Activated CD4-positive, alpha-beta T cell treated with anti-CD3 and anti-CD28 coated beads, Interleukin-2, amount 10 ng/mL, durations not matched to agents 7 days and 5 days (primary cell): Measurements from ENCODE around the gene ZNF783. TPM values are rescaled to one million over a fixed set of nuclear protein-coding genes. Genes with fewer than 3 reads are reported as not detected.
A peak's percentile ranks its signal among the peaks of the same experiment; 100 is the strongest.
"Not testable (repeated sequence)": the region's sequence is repeated elsewhere in the genome, so short reads cannot be mapped to it uniquely, and the experiment has no call there.

Experiments
- CTCF ChIA-PET: fragments of 350-600 bp; sonication (Branson Sonifier 250); formaldehyde crosslinking; loops from one replicate; lab custom pipeline; 2021; ENCODE audit warnings: antibody characterized with exemption; lab: Charles Lee
- POLR2A ChIA-PET: fragments of 350-600 bp; sonication (Branson Sonifier 250); formaldehyde crosslinking; loops from one replicate; lab custom pipeline; 2021; ENCODE audit warnings: antibody characterized with exemption; lab: Charles Lee
- DNase-seq: peaks from one replicate; pipeline ENCODE4 v3.0.0-alpha.2; 2020
- H3K27ac Mint-ChIP-seq: one replicate; pipeline ENCODE4 v1.8.0; 2021; ENCODE audit warnings: mild to moderate bottlenecking, moderate library complexity, mixed read lengths
- H3K27me3 Mint-ChIP-seq: one replicate; pipeline ENCODE4 v1.8.0; 2021; ENCODE audit warnings: mixed read lengths
- H3K36me3 Mint-ChIP-seq: one replicate; pipeline ENCODE4 v1.8.0; 2021; ENCODE audit warnings: low read depth, mixed read lengths
- H3K4me1 Mint-ChIP-seq: one replicate; pipeline ENCODE4 v1.8.0; 2021; ENCODE audit warnings: mixed read lengths
- H3K4me3 Mint-ChIP-seq: one replicate; pipeline ENCODE4 v1.8.0; 2021; ENCODE audit warnings: mild to moderate bottlenecking, moderate library complexity, mixed read lengths
- H3K9me3 Mint-ChIP-seq: one replicate; pipeline ENCODE4 v1.8.0; 2021; ENCODE audit warnings: mixed read lengths
- total RNA-seq, 2 experiments: library from RNA; stranded (reverse); gene quantifications; one replicate each; pipeline ENCODE4 v1.2.3, GENCODE V29; 2021

The ZNF783 gene
- total RNA-seq, 2 experiments from 2014 or later: 19.0 to 21.7 TPM

- no peak for DNase-seq
- Mint-ChIP-seq H3K27me3 (peaks cover 17% of the 10 kb centered on the region), H3K36me3 (peaks cover under 1% of the 10 kb centered on the region), H3K27ac (no peak overlapping the region), H3K4me3 (no peak overlapping the region), H3K4me1 (peaks cover 6% of the 10 kb centered on the region), H3K9me3 (peaks cover 5% of the 10 kb centered on the region)
- ChIA-PET POLR2A (no interaction called here), CTCF (no interaction called here)
Measured at GRCh38 chr7:149316606-149317005, 54.6 kb downstream of the ZNF783 start.

- POLR2A ChIA-PET: no interaction called here
- peaks cover 13% of the 10 kb centered on the region for H3K9me3 Mint-ChIP-seq
- H3K27me3 Mint-ChIP-seq: peaks cover 17% of the 10 kb centered on the region
- CTCF ChIA-PET: interaction anchor here (0.6 to 1.3 kb wide), 6 partner anchors 38 to 171 kb away, joined by 3 to 4 read pairs (median 3); no protein-coding TSS in a partner anchor
- peaks cover 15% of the 10 kb centered on the region for H3K4me1 Mint-ChIP-seq
- no peak overlapping the region for H3K27ac Mint-ChIP-seq
- H3K4me3 Mint-ChIP-seq: no peak overlapping the region
- DNase-seq: no peak
- peaks cover 7% of the 10 kb centered on the region for H3K36me3 Mint-ChIP-seq
Measured at GRCh38 chr7:149317496-149317895, 55.5 kb downstream of the ZNF783 start.

DNA sequence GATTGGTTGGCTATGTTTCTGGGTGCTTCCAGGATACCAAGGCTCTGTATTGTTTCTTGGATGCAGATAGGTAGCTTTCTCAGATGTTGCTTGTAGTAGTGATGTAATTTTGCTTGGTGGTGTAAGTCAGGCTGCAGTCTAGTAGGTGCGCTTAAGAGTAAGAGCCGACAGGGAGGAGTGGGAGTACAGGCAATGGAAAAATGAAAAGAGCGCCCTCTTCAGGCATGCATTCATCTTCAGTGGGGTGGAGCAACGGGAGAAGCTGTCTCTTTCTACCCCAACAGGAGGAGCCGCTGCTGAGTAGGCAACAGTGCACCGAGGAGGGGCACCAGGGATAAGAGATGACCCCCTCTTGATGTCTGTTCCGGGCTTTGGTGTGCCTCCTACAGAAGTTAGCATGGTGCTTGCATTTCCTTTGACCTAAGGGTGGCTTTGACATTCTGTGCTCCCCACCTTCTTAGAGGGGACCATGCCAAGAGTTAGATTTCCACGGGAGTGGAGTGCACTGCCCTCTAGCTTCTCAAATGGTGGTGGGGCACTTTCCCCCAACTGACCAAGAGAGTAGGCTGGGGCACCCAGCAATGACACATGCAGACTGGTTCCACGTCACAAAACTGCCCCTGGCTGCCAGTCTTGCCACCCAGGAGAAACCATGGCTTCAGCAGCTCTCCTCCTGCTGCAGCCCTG, 56.1 kb downstream of the ZNF783 start:
- no peak for DNase-seq
- CTCF ChIA-PET: interaction anchor here (0.7 to 1.3 kb wide), 3 partner anchors 38 to 162 kb away, joined by 3 to 4 read pairs (median 3); no protein-coding TSS in a partner anchor

DNA sequence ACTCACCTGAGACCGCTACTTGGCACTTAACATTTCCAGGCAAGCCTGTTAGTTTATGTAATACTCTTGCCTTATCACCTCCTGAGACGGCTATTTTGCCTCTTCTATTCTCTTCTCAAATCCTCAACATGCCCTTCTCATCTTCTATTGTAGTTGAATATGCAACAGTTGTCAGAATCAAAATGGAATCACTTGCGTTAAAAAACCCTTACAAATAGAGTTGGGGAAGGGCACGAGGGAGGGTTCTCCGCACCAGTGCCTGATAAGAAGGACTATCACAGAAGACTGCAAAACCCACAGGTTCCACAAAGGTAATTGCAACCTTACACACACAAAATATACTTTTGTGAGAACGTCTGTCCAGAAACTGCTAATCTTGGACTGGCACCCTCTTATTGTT, 57.4 kb downstream of the ZNF783 start:
- H3K27ac Mint-ChIP-seq: no peak overlapping the region
- peaks cover 17% of the 10 kb centered on the region for H3K4me1 Mint-ChIP-seq
- H3K36me3 Mint-ChIP-seq: peaks cover 7% of the 10 kb centered on the region
- ChIA-PET CTCF (no interaction called here), POLR2A (no interaction called here)
- peaks cover 17% of the 10 kb centered on the region for H3K27me3 Mint-ChIP-seq
- H3K4me3 Mint-ChIP-seq: no peak overlapping the region
- H3K9me3 Mint-ChIP-seq: peaks cover 15% of the 10 kb centered on the region
- no peak for DNase-seq

More for the DNA sequence above, 56.1 kb downstream of the ZNF783 start:
- H3K36me3 Mint-ChIP-seq: peaks cover 7% of the 10 kb centered on the region
- H3K4me1 Mint-ChIP-seq: peaks cover 17% of the 10 kb centered on the region
- H3K27me3 Mint-ChIP-seq: peaks cover 17% of the 10 kb centered on the region
- POLR2A ChIA-PET: no interaction called here
- no peak overlapping the region for H3K4me3 Mint-ChIP-seq
- H3K9me3 Mint-ChIP-seq: peaks cover 15% of the 10 kb centered on the region
- H3K27ac Mint-ChIP-seq: no peak overlapping the region

DNA sequence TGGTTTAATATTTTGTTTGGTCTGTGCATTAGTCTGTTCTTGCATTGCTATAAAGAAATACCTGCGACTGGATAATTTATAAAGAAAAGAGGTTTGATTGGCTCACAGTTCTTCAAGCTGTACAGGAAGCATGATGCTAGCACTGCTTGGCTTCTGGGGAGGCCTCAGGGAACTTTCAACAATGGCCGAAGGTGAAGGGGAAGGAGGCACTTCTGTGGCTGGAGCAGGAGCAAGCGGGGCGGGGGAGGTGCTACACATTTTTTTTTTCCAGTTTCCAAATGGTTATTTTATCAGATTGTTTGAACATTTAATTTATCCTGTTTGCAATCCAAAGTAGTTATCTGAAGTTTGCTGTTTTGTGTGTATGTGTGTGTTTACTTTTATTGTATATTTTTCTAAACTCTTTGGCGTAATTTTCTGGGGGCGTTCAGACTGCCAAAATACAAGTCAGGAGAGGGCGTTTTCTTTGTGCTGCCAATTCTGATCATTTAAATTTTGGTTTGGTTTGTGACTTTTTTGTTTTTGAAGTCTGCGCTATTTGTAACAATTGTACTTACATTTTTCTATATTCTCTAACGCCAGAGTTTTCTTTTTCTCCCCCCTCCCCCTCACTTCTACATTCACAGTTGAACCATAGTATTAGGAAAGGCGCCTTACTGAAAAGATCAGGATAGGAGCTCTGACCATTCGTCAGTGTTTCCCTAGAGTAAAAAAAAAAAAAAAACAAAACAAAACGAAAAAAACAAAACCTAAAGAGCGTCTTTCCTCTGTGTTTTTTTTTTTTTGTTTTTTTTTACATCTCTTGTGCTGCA, 58.5 kb downstream of the ZNF783 start:
- H3K27ac Mint-ChIP-seq: no peak overlapping the region

GRCh38 chr7:149321125-149321905, 59.3 kb downstream of the ZNF783 start:
- peaks cover 20% of the 10 kb centered on the region for H3K9me3 Mint-ChIP-seq
- peak overlapping the region; percentile 87 for H3K27ac Mint-ChIP-seq
- H3K27me3 Mint-ChIP-seq, POLR2A ChIA-PET, CTCF ChIA-PET, DNase-seq, H3K36me3 Mint-ChIP-seq: not testable (repeated sequence)
- H3K4me3 Mint-ChIP-seq: peak overlapping the region; percentile 13
- peaks cover 17% of the 10 kb centered on the region for H3K4me1 Mint-ChIP-seq

More for the DNA sequence above, 58.5 kb downstream of the ZNF783 start:
- peaks cover 13% of the 10 kb centered on the region for H3K27me3 Mint-ChIP-seq
- ChIA-PET CTCF (interaction anchor here (0.6 kb wide), 1 partner anchor 1051 kb away, joined by 3 read pairs; no protein-coding TSS in a partner anchor), POLR2A (no interaction called here)
- H3K4me1 Mint-ChIP-seq: peaks cover 17% of the 10 kb centered on the region
- no peak for DNase-seq
- H3K36me3 Mint-ChIP-seq: peaks cover 7% of the 10 kb centered on the region
- no peak overlapping the region for H3K4me3 Mint-ChIP-seq
- H3K9me3 Mint-ChIP-seq: peaks cover 16% of the 10 kb centered on the region

DNA sequence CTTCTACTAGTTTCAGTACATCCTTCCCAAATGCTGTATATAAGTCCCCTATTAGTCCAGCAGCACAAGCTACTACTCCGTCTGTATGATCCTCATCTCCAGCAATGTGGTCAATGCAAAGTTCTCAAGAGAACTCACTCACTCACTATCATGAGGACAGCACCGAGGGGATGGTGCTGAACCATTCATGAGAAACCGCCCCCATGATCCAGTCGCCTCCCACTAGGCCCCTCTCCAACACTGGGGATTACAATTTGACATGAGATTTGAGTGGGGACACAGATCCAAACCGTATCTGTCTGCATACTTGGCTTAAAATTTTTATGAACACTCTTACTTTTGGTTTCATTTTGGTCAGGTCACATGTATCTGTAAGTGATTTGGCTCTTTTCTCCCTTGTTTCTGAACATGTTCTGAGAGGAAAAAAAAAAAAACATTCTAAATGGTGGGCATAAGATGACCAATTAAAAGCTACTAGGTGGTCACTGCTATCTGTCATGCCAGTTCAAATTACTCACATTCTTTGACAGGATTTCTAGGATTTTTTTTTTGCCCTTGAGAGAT, 60.1 kb downstream of the ZNF783 start:
- ChIA-PET POLR2A (no interaction called here), CTCF (interaction anchor here (0.6 to 1.7 kb wide), 3 partner anchors 60 to 358 kb away, joined by 3 to 4 read pairs (median 4); partner anchors contain the start of gene ZNF783)
- Mint-ChIP-seq H3K4me3 (peak overlapping the region; percentile 62), H3K27ac (peak overlapping the region; percentile 87), H3K9me3 (peaks cover 20% of the 10 kb centered on the region), H3K36me3 (peaks cover 7% of the 10 kb centered on the region), H3K27me3 (peaks cover 9% of the 10 kb centered on the region), H3K4me1 (peaks cover 17% of the 10 kb centered on the region)
- no peak for DNase-seq

GRCh38 chr7:149322737-149323136, 60.7 kb downstream of the ZNF783 start:
- peaks cover 17% of the 10 kb centered on the region for H3K4me1 Mint-ChIP-seq
- peaks cover 3% of the 10 kb centered on the region for H3K27me3 Mint-ChIP-seq
- peak overlapping the region; percentile 13 for H3K27ac Mint-ChIP-seq
- no peak overlapping the region for H3K4me3 Mint-ChIP-seq
- peaks cover 20% of the 10 kb centered on the region for H3K9me3 Mint-ChIP-seq
- no peak for DNase-seq
- CTCF ChIA-PET: interaction anchor here (0.6 to 1.7 kb wide), 4 partner anchors 13 to 357 kb away, joined by 3 to 5 read pairs (median 4); partner anchors contain the start of gene ZNF783
- POLR2A ChIA-PET: no interaction called here
- H3K36me3 Mint-ChIP-seq: peaks cover 7% of the 10 kb centered on the region

- peaks cover 19% of the 10 kb centered on the region for H3K9me3 Mint-ChIP-seq
- peaks cover 7% of the 10 kb centered on the region for H3K36me3 Mint-ChIP-seq
- no peak overlapping the region for H3K4me3 Mint-ChIP-seq
- no peak for DNase-seq
- H3K4me1 Mint-ChIP-seq: peaks cover 17% of the 10 kb centered on the region
- H3K27ac Mint-ChIP-seq: no peak overlapping the region
- POLR2A ChIA-PET: no interaction called here
- CTCF ChIA-PET: interaction anchor here (1.2 kb wide), 1 partner anchor 15 kb away, joined by 4 read pairs; no protein-coding TSS in a partner anchor
- H3K27me3 Mint-ChIP-seq: no peaks in the 10 kb centered on the region
Measured at GRCh38 chr7:149325248-149325647, 63.3 kb downstream of the ZNF783 start.

GRCh38 chr7:149329265-149329664, 67.3 kb downstream of the ZNF783 start:
- Mint-ChIP-seq H3K36me3 (no peaks in the 10 kb centered on the region), H3K9me3 (peaks cover 5% of the 10 kb centered on the region), H3K4me3 (no peak overlapping the region), H3K27me3 (peaks cover 7% of the 10 kb centered on the region), H3K27ac (no peak overlapping the region), H3K4me1 (no peaks in the 10 kb centered on the region)
- CTCF ChIA-PET: no interaction called here
- POLR2A ChIA-PET: no interaction called here
- DNase-seq: no peak

DNA sequence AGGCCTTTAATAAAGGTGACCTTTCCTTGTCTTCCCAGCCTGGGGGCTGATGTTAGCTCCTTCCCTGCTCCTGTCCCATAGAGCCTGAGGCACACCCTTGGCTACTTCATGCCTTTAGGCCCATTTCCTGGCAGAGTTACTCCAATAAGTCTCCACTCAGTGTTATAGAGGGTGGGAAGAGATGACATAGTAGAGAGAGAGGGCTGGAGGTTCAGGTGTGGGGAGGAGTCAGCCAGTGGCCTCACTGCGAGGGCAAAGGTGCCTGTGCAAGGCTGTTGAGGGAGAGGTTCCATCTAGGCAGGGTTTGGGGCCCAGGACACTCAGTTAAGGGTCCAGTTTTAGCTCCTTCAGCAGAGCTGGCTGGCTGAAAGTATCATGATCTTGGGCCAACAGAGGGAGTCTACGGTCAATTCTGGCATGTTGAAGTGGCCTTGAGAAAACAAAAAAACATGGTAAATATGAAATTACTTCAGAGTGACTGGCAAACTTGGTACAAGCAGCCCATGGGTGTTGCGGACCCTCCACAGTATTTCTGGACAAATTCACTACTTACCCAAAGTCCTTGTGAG, 67.9 kb downstream of the ZNF783 start:
- H3K36me3 Mint-ChIP-seq: no peaks in the 10 kb centered on the region

More for the DNA sequence above, 67.9 kb downstream of the ZNF783 start:
- Mint-ChIP-seq H3K4me3 (no peak overlapping the region), H3K4me1 (no peaks in the 10 kb centered on the region), H3K27ac (no peak overlapping the region), H3K27me3 (peaks cover 10% of the 10 kb centered on the region), H3K9me3 (peaks cover 5% of the 10 kb centered on the region)
- POLR2A ChIA-PET: no interaction called here
- CTCF ChIA-PET: no interaction called here
- DNase-seq: no peak
